IMR-90 (cell line): ENCODE measurements around the gene CNTN4.

Experiments used
- BHLHE40 ChIP-seq: fragments of 150-350 bp; IDR thresholded peaks from 2 replicates; pipeline ENCODE4 v1.6.1; 2016; ENCODE audit warnings: mild to moderate bottlenecking, low read depth, low read length
- CEBPB ChIP-seq: IDR thresholded peaks from 2 replicates; pipeline ENCODE4 v1.6.1; 2012; ENCODE audit warnings: low read depth, low read length, improper control_type of control experiment
- CTCF ChIP-seq: conservative IDR thresholded peaks from 2 replicates; pipeline ENCODE4 v1.5.1; 2012; ENCODE audit warnings: mild to moderate bottlenecking, low read depth, low read length, improper control_type of control experiment
- FOS ChIP-seq: fragments of 150-350 bp; IDR thresholded peaks from 2 replicates; pipeline ENCODE4 v1.6.1; 2016; ENCODE audit warnings: low read depth, low read length
- MAFK ChIP-seq: IDR thresholded peaks from 2 replicates; pipeline ENCODE4 v1.6.1; 2012; ENCODE audit warnings: low read depth, low read length, improper control_type of control experiment
- MAZ ChIP-seq: IDR thresholded peaks from 2 replicates; pipeline ENCODE4 v1.6.1; 2012; ENCODE audit warnings: low read depth, mild to moderate bottlenecking, low read length, improper control_type of control experiment, moderate library complexity, borderline replicate concordance
- MXI1 ChIP-seq: IDR thresholded peaks from 2 replicates; pipeline ENCODE4 v1.6.1; 2012; ENCODE audit warnings: low read depth, mild to moderate bottlenecking, low read length, moderate library complexity, borderline replicate concordance
- POLR2A ChIP-seq: IDR thresholded peaks from 2 replicates; pipeline ENCODE4 v1.6.1; 2012; ENCODE audit warnings: mild to moderate bottlenecking, low read depth, low read length
- RAD21 ChIP-seq: IDR thresholded peaks from 2 replicates; pipeline ENCODE4 v1.6.1; 2012; ENCODE audit warnings: low read length, improper control_type of control experiment
- RCOR1 ChIP-seq: IDR thresholded peaks from 2 replicates; pipeline ENCODE4 v1.6.1; 2012; ENCODE audit warnings: mild to moderate bottlenecking, low read length, improper control_type of control experiment; ENCODE audit not compliant: insufficient replicate concordance
- RFX5 ChIP-seq: IDR thresholded peaks from 2 replicates; pipeline ENCODE4 v1.8.0; 2012; ENCODE audit warnings: low read depth, mild to moderate bottlenecking, low read length, moderate library complexity
- TF ChIP-seq, protein P1 (sequence below): fragments of 150-350 bp; IDR thresholded peaks from 2 replicates; pipeline ENCODE4 v1.6.1; 2017; ENCODE audit warnings: mild to moderate bottlenecking, antibody characterized with exemption, low read length, low read depth
- TF ChIP-seq, protein P2 (sequence below): fragments of 150-350 bp; IDR thresholded peaks from 2 replicates; pipeline ENCODE4 v1.6.1; 2016; ENCODE audit warnings: low read depth, mild to moderate bottlenecking, low read length, moderate library complexity, borderline replicate concordance

GRCh38 chr3:2645001-2645400, 546.3 kb downstream of the CNTN4 start:
- TF ChIP-seq CTCF (no peak), POLR2A (no peak), BHLHE40 (no peak), RAD21 (no peak), RFX5 (no peak), MAFK (no peak), FOS (no peak), RCOR1 (no peak), CEBPB (no peak), MAZ (no peak), MXI1 (no peak)
- TF ChIP-seq, protein P1, sequence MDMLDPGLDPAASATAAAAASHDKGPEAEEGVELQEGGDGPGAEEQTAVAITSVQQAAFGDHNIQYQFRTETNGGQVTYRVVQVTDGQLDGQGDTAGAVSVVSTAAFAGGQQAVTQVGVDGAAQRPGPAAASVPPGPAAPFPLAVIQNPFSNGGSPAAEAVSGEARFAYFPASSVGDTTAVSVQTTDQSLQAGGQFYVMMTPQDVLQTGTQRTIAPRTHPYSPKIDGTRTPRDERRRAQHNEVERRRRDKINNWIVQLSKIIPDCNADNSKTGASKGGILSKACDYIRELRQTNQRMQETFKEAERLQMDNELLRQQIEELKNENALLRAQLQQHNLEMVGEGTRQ = no peak
- TF ChIP-seq, protein P2, sequence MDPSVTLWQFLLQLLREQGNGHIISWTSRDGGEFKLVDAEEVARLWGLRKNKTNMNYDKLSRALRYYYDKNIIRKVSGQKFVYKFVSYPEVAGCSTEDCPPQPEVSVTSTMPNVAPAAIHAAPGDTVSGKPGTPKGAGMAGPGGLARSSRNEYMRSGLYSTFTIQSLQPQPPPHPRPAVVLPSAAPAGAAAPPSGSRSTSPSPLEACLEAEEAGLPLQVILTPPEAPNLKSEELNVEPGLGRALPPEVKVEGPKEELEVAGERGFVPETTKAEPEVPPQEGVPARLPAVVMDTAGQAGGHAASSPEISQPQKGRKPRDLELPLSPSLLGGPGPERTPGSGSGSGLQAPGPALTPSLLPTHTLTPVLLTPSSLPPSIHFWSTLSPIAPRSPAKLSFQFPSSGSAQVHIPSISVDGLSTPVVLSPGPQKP = no peak
